CD14-positive monocyte (primary cell): ENCODE measurements around the gene SPTBN5. TPM values are rescaled to one million over a fixed set of nuclear protein-coding genes. Genes with fewer than 3 reads are reported as not detected.

Experiments
- DNase-seq, 3 donors: peaks; one replicate each; pipeline ENCODE4 v3.0.0-alpha.2; 2011 to 2022
- H2AFZ ChIP-seq: 2 replicates; pipeline ENCODE4 v1.6.0; 2012; ENCODE audit warnings: mild to moderate bottlenecking, low read depth, low read length, inconsistent platforms; ENCODE audit not compliant: insufficient read depth, poor library complexity, severe bottlenecking
- H3K27ac ChIP-seq, 2 donors: 1 replicate in 1 of 2; 2 replicates in 1 of 2; pipeline ENCODE4 v1.5.1; 2012 to 2013; ENCODE audit warnings: low read length in 2 of 2, control low read depth in 1 of 2, inconsistent platforms in 1 of 2, low read depth in 1 of 2, mild to moderate bottlenecking in 1 of 2
- H3K27me3 ChIP-seq, 2 donors: one replicate each; pipeline versions ENCODE4 v1.6.0 to v1.6.1; 2011 to 2013; ENCODE audit warnings: low read length in 2 of 2; ENCODE audit not compliant: control insufficient read depth in 2 of 2, insufficient read depth in 2 of 2
- H3K36me3 ChIP-seq, 2 donors: replicated peaks in 1 of 2; 1 replicate in 1 of 2; 2 replicates in 1 of 2; pipeline versions ENCODE4 v1.5.1 to v1.6.1; 2012 to 2013; ENCODE audit warnings: low read length in 2 of 2, control low read depth in 1 of 2, inconsistent platforms in 1 of 2, mild to moderate bottlenecking in 1 of 2; ENCODE audit not compliant: insufficient read depth in 2 of 2, control insufficient read depth in 1 of 2
- H3K4me1 ChIP-seq, 2 donors: 1 replicate in 1 of 2; 2 replicates in 1 of 2; pipeline versions ENCODE4 v1.5.1 to v1.6.1; 2012 to 2013; ENCODE audit warnings: low read length in 2 of 2, control low read depth in 1 of 2, inconsistent platforms in 1 of 2, mild to moderate bottlenecking in 1 of 2, moderate library complexity in 1 of 2; ENCODE audit not compliant: insufficient read depth in 2 of 2, control insufficient read depth in 1 of 2
- H3K4me2 ChIP-seq: replicated peaks from 2 replicates; pipeline ENCODE3; 2012; ENCODE audit warnings: low read length, moderate library complexity, mild to moderate bottlenecking; ENCODE audit not compliant: poor library complexity, severe bottlenecking; ENCODE audit errors: extremely low read depth
- H3K4me3 ChIP-seq, 3 experiments: fragments of 200-600 bp in 1 of 3; sonication (generic) in 1 of 3; replicated peaks in 1 of 3; 1 replicate in 2 of 3; 2 replicates in 1 of 3; pipeline ENCODE4 v1.5.1; 2011 to 2013; ENCODE audit warnings: low read length in 3 of 3, mild to moderate bottlenecking in 3 of 3, control low read depth in 2 of 3, low read depth in 2 of 3, inconsistent platforms in 1 of 3, moderate library complexity in 1 of 3
- H3K79me2 ChIP-seq: 2 replicates; pipeline ENCODE4 v1.6.0; 2012; ENCODE audit warnings: mild to moderate bottlenecking, control low read depth, inconsistent platforms, low read length, moderate library complexity; ENCODE audit not compliant: insufficient read depth
- H3K9ac ChIP-seq: 2 replicates; pipeline ENCODE4 v1.6.0; 2017; ENCODE audit warnings: low read length, mild to moderate bottlenecking; ENCODE audit not compliant: insufficient read depth, poor library complexity, severe bottlenecking
- H3K9me3 ChIP-seq, 2 donors: replicated peaks in 1 of 2; 1 replicate in 1 of 2; 2 replicates in 1 of 2; pipeline versions ENCODE4 v1.5.1 to v1.6.1; 2012 to 2013; ENCODE audit warnings: low read length in 2 of 2, control low read depth in 1 of 2; ENCODE audit not compliant: control insufficient read depth in 1 of 2, insufficient read depth in 1 of 2
- H4K20me1 ChIP-seq: 2 replicates; pipeline ENCODE4 v1.6.0; 2012; ENCODE audit warnings: mild to moderate bottlenecking, low read length, control low read depth, moderate library complexity; ENCODE audit not compliant: insufficient read depth
- H3K27ac Mint-ChIP-seq, 7 donors: one replicate each; pipeline ENCODE4 v1.8.0; 2020; ENCODE audit warnings: mild to moderate bottlenecking in 7 of 7, mixed read lengths in 7 of 7, moderate library complexity in 6 of 7, inconsistent platforms in 2 of 7
- H3K27me3 Mint-ChIP-seq, 3 donors: one replicate each; pipeline ENCODE4 v1.8.0; 2021 to 2022; ENCODE audit warnings: low read depth in 3 of 3, mild to moderate bottlenecking in 3 of 3, mixed read lengths in 3 of 3, moderate library complexity in 3 of 3, inconsistent platforms in 1 of 3
- H3K36me3 Mint-ChIP-seq, 2 donors: one replicate each; pipeline ENCODE4 v1.8.0; 2020; ENCODE audit warnings: mixed read lengths in 2 of 2, inconsistent platforms in 1 of 2, mild to moderate bottlenecking in 1 of 2
- H3K4me1 Mint-ChIP-seq: one replicate; pipeline ENCODE4 v1.8.0; 2020; ENCODE audit warnings: mild to moderate bottlenecking, mixed read lengths
- H3K4me3 Mint-ChIP-seq, 2 donors: one replicate each; pipeline ENCODE4 v1.8.0; 2020; ENCODE audit warnings: mild to moderate bottlenecking in 2 of 2, mixed read lengths in 2 of 2, moderate library complexity in 1 of 2
- H3K9me3 Mint-ChIP-seq, 7 donors: one replicate each; pipeline ENCODE4 v1.8.0; 2020 to 2022; ENCODE audit warnings: mixed read lengths in 7 of 7, mild to moderate bottlenecking in 6 of 7, moderate library complexity in 6 of 7, inconsistent platforms in 2 of 7
- CTCF ChIP-seq: fragments of 200-600 bp; IDR thresholded peaks from one replicate; pipeline ENCODE4 v1.8.0; 2022; ENCODE audit warnings: antibody characterized with exemption, mild to moderate bottlenecking
- WGBS: methylation state at CpG from one replicate; pipeline ENCODE4 v1.1.5; 2013; ENCODE audit warnings: missing lambda C conversion rate; ENCODE audit not compliant: insufficient coverage; 5-methylcytosine and 5-hydroxymethylcytosine counted together
- intact Hi-C, 2 donors: fragments of 100-400 bp; cut with micrococcal nuclease; formaldehyde crosslinking; loops; one replicate each; pipeline versions ENCODE4 v1.15.0 to v1.15.1; 2023
- polyA plus RNA-seq, 3 donors: library from polyadenylated mRNA; depleted of rRNA in 1 of 3; unstranded in 2 of 3; stranded (reverse) in 1 of 3; fragments of 300-500 nt in 2 of 3; fragments of >200 nt in 1 of 3; fragmentation: Illumina TruSeq in 2 of 3; gene quantifications; 1 replicate in 2 of 3; 2 replicates in 1 of 3; pipeline ENCODE4 v1.2.3, GENCODE V29; 2012 to 2021

The SPTBN5 gene
- polyA plus RNA-seq, 3 donors: 0.29 TPM; not detected in 2

- H3K4me3 Mint-ChIP-seq: no peak overlapping the region
- intact Hi-C loops: loop anchor here (5.0 to 10.0 kb wide), 2 partner anchors 120 to 212 kb away; no protein-coding TSS in a partner anchor
Measured at GRCh38 chr15:41814534-41814933, 79.3 kb downstream of the SPTBN5 start.

GRCh38 chr15:41813426-41813825 is 80.4 kb downstream of the SPTBN5 start:
- peaks cover 0 to 1% (median 1%) of the 10 kb centered on the region in 3 donors for H3K27me3 Mint-ChIP-seq
- no peaks in the 10 kb centered on the region for H3K27me3 ChIP-seq
- H3K4me2 ChIP-seq: no peak overlapping the region
- 90% methylated on average over 3 of the region's 8 CpGs for WGBS
- no peak overlapping the region for H3K27ac ChIP-seq
- no peaks in the 10 kb centered on the region for H3K79me2 ChIP-seq
- no peaks in the 10 kb centered on the region for H4K20me1 ChIP-seq
- peaks cover 62 to 65% of the 10 kb centered on the region in 2 donors for H3K36me3 Mint-ChIP-seq
- H3K4me1 Mint-ChIP-seq: peaks cover 4% of the 10 kb centered on the region
- no peak for DNase-seq
- peak overlapping the region in 1 of 7 donors; percentile 24 for H3K27ac Mint-ChIP-seq
- TF ChIP-seq CTCF: no peak
- peaks cover 38 to 70% of the 10 kb centered on the region in 2 donors for H3K36me3 ChIP-seq
- H3K4me1 ChIP-seq: peaks cover 0 to 3% of the 10 kb centered on the region in 2 donors
- H3K9me3 ChIP-seq: no peaks in the 10 kb centered on the region
- intact Hi-C loops: loop anchor here (5.0 to 10.0 kb wide), 2 partner anchors 119 to 211 kb away; no protein-coding TSS in a partner anchor
- H2AFZ ChIP-seq: no peak overlapping the region
- H3K9me3 Mint-ChIP-seq: peaks cover 0 to 1% (median 0%) of the 10 kb centered on the region in 7 donors
- H3K4me3 Mint-ChIP-seq: no peak overlapping the region
- H3K4me3 ChIP-seq: no peak overlapping the region
- H3K9ac ChIP-seq: no peak overlapping the region

More at GRCh38 chr15:41814534-41814933, 79.3 kb downstream of the SPTBN5 start:
- Histone ChIP-seq H4K20me1 (no peaks in the 10 kb centered on the region), H3K4me3 (no peak overlapping the region), H3K79me2 (no peaks in the 10 kb centered on the region), H3K4me1 (no peaks in the 10 kb centered on the region), H3K9ac (no peak overlapping the region), H3K4me2 (no peak overlapping the region), H3K27me3 (no peaks in the 10 kb centered on the region), H3K27ac (no peak overlapping the region), H3K9me3 (no peaks in the 10 kb centered on the region), H3K36me3 (peaks cover 46 to 81% of the 10 kb centered on the region in 2 donors), H2AFZ (no peak overlapping the region)
- Mint-ChIP-seq H3K4me1 (no peaks in the 10 kb centered on the region), H3K9me3 (peaks cover 0 to 1% (median 0%) of the 10 kb centered on the region in 7 donors), H3K27ac (peak overlapping the region in 1 of 7 donors; percentile 59), H3K36me3 (peaks cover 73 to 76% of the 10 kb centered on the region in 2 donors), H3K27me3 (peaks cover 0 to 1% (median 1%) of the 10 kb centered on the region in 3 donors)
- no peak for TF ChIP-seq CTCF
- WGBS: 100% methylated on average over 1 of the region's 5 CpGs
- DNase-seq: no peak
